ENCODE results near the gene EFCAB12.

DNA sequence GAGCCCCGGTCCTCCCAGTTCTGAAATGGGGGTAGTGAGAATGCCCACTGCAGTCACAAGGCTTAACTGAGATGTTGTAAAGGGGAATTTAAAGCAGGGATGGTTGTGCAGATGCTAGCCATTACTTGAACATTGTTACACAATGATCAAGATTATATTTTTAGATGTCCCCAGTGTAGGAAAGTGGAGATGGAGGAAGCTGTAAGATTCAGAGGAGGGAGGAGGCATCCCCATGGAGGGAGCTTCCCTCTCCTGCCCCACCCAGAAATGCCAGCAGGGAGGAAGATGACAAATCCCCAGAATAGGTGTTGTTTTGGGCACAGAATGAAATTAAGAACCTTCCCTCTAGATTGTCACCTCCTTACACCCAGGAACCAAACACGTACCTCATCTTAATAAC, 46.1 kb downstream of the EFCAB12 start:
- TF ChIP-seq, protein P1, sequence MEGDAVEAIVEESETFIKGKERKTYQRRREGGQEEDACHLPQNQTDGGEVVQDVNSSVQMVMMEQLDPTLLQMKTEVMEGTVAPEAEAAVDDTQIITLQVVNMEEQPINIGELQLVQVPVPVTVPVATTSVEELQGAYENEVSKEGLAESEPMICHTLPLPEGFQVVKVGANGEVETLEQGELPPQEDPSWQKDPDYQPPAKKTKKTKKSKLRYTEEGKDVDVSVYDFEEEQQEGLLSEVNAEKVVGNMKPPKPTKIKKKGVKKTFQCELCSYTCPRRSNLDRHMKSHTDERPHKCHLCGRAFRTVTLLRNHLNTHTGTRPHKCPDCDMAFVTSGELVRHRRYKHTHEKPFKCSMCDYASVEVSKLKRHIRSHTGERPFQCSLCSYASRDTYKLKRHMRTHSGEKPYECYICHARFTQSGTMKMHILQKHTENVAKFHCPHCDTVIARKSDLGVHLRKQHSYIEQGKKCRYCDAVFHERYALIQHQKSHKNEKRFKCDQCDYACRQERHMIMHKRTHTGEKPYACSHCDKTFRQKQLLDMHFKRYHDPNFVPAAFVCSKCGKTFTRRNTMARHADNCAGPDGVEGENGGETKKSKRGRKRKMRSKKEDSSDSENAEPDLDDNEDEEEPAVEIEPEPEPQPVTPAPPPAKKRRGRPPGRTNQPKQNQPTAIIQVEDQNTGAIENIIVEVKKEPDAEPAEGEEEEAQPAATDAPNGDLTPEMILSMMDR (conservative IDR thresholded peaks at IDR 0.05): no peak
- no peak for TF ChIP-seq ZFX (IDR thresholded peaks at IDR 0.05)

All from C4-2B (cell line).